Pancreas (tissue), 10 donors: ENCODE measurements around the gene PRIMA1. TPM values are rescaled to one million over a fixed set of nuclear protein-coding genes. Genes with fewer than 3 reads are reported as not detected.

Experiments used
- ATAC-seq, 4 donors: fragments of 200-7000 bp; cut with Tn5 transposase; one replicate each; pipeline versions ENCODE4 v1.8.0 to v1.9.1; 2020; ENCODE audit warnings: mild to moderate bottlenecking in 4 of 4, moderate library complexity in 4 of 4
- DNase-seq, 6 donors: peaks; one replicate each; pipeline ENCODE4 v3.0.0-alpha.2; 2020
- FAIRE-seq: peaks from 2 replicates; lab custom pipeline; 2012; peaks lifted over from hg19 to GRCh38; lab: Jason Lieb, UNC
- H3K27ac ChIP-seq, 4 donors: fragments of 200-600 bp; sonication (generic); 1 replicate in 3 of 4; 2 replicates in 1 of 4; pipeline versions ENCODE4 v1.5.0 to v1.8.0; 2020
- H3K27me3 ChIP-seq, 4 donors: fragments of 200-600 bp; one replicate each; pipeline ENCODE4 v1.8.0; 2021
- H3K36me3 ChIP-seq, 3 donors: fragments of 200-600 bp; sonication (generic) in 1 of 3; one replicate each; pipeline versions ENCODE4 v1.5.0 to v1.8.0; 2020 to 2021
- H3K4me1 ChIP-seq, 3 donors: fragments of 200-600 bp; one replicate each; pipeline ENCODE4 v1.8.0; 2021
- H3K4me3 ChIP-seq, 4 donors: fragments of 200-600 bp; sonication (generic) in 2 of 4; one replicate each; pipeline versions ENCODE4 v1.5.0 to v1.8.0; 2020 to 2021
- H3K9me3 ChIP-seq, 4 donors: fragments of 200-600 bp; one replicate each; pipeline ENCODE4 v1.8.0; 2021
- CTCF ChIP-seq, 4 donors: fragments of 200-600 bp; sonication (generic) in 3 of 4; IDR thresholded peaks; one replicate each; pipeline versions ENCODE4 v1.5.0 to v1.8.0; 2021; ENCODE audit warnings: antibody characterized with exemption in 4 of 4
- WGBS, 2 donors: extraction: QIAGEN DNeasy Blood & Tissue Kit; methylation state at CpG; one replicate each; pipeline ENCODE4 v1.1.7; 2013; 5-methylcytosine and 5-hydroxymethylcytosine counted together
- intact Hi-C, 3 donors: fragments of 100-400 bp; cut with DNase I; formaldehyde crosslinking; loops; one replicate each; pipeline versions ENCODE4 v1.11.1 to v1.14.2; 2022
- polyA plus RNA-seq, 2 donors: library from polyadenylated mRNA; stranded (reverse); fragments of 200-250 nt; gene quantifications; one replicate each; pipeline ENCODE4 v1.2.3, GENCODE V29; 2013
- total RNA-seq, 6 donors: library from RNA; stranded (reverse); fragmentation: NEBNext Ultra II Directional in 4 of 6; extraction: Animal tissue kit (Norgen Biotek cat#: 25700) in 4 of 6; gene quantifications; one replicate each; pipeline versions ENCODE4 v1.2.1 to v1.2.4, GENCODE V29; 2021 to 2023
- donor health status: healthy with polysubstance abuse.
- donor health status: DM: no; HTN: no; CAD: no; lungs with moderate emphysema.
- donor health status: DM: no; HTN: no; CAD: no.
- donor health status: control.
- donor health status: control.
- donor health status: Bipolar disorder and iron deficiency.
- donor health status: DM: yes; HTN: yes; CAD: no.
- donor health status: DM: no; HTN: no; CAD: no.
- donor health status: DM: no; HTN: no; CAD: no.
- donor health status: DM: yes; HTN: yes; CAD: no.

PRIMA1 gene
- total and polyA plus RNA-seq, 8 donors = 0.27 to 0.61 (median 0.33) TPM

GRCh38 chr14:93676416-93676958 is 111.8 kb downstream of the PRIMA1 start:
- Histone ChIP-seq H3K9me3 (no peaks in the 10 kb centered on the region), H3K4me3 (no peak overlapping the region), H3K4me1 (no peaks in the 10 kb centered on the region), H3K36me3 (no peaks in the 10 kb centered on the region), H3K27me3 (no peaks in the 10 kb centered on the region), H3K27ac (no peak overlapping the region)
- no peak for ATAC-seq
- no peak for DNase-seq
- 83 to 86% methylated on average over 2 of the region's 2 CpGs for WGBS, 2 donors
- FAIRE-seq = no peak
- no peak for TF ChIP-seq CTCF (IDR thresholded peaks at IDR 0.05)
- intact Hi-C loops = no loop called here

GRCh38 chr14:93675651-93676050 is 112.6 kb downstream of the PRIMA1 start:
- intact Hi-C loops = no loop called here
- no peaks in the 10 kb centered on the region for H3K4me1 ChIP-seq
- ATAC-seq (no peak), DNase-seq (no peak), FAIRE-seq (no peak)
- H3K9me3 ChIP-seq = no peaks in the 10 kb centered on the region
- no peak overlapping the region for H3K4me3 ChIP-seq
- TF ChIP-seq CTCF (IDR thresholded peaks at IDR 0.05) = no peak
- H3K27ac ChIP-seq = no peak overlapping the region
- H3K36me3 ChIP-seq = no peaks in the 10 kb centered on the region
- no peaks in the 10 kb centered on the region for H3K27me3 ChIP-seq

DNA sequence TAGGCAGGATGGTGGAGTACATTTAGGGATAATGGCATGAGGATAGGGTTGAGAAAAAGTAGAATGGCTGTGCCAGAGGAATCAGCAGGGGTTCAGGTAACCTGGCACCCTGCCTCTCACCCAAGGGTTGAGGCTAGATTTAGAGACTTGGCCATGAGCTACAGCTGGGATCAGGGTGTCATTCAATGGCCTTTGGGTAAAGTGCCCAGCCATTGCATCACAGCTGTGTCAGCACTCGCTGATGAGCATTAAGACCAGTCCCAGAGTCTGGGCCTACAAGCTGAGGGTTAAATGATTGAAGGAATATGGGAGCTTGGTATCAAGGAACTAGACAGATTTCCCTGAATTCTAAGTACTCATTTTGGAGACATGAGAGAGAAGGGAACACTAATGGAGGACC is 113.9 kb downstream of the PRIMA1 start:
- Histone ChIP-seq H3K9me3 (no peaks in the 10 kb centered on the region), H3K4me1 (no peaks in the 10 kb centered on the region)

GRCh38 chr14:93669632-93670031 is 118.7 kb downstream of the PRIMA1 start:
- Histone ChIP-seq H3K4me3 (no peak overlapping the region), H3K4me1 (no peaks in the 10 kb centered on the region), H3K27me3 (no peaks in the 10 kb centered on the region), H3K9me3 (peaks cover 0 to 9% (median 2%) of the 10 kb centered on the region in 4 donors), H3K36me3 (no peaks in the 10 kb centered on the region), H3K27ac (no peak overlapping the region)
- no peak for DNase-seq
- 76 to 89% methylated on average over 4 of the region's 4 CpGs for WGBS, 2 donors
- intact Hi-C loops = no loop called here
- ATAC-seq = no peak
- FAIRE-seq = no peak
- no peak for TF ChIP-seq CTCF (IDR thresholded peaks at IDR 0.05)

More for the DNA sequence above, 113.9 kb downstream of the PRIMA1 start:
- intact Hi-C loops = no loop called here
- 95 to 97% methylated on average over 1 of the region's 1 CpG for WGBS, 2 donors
- Histone ChIP-seq H3K36me3 (no peaks in the 10 kb centered on the region), H3K27ac (no peak overlapping the region), H3K4me3 (no peak overlapping the region), H3K27me3 (no peaks in the 10 kb centered on the region)
- no peak for TF ChIP-seq CTCF (IDR thresholded peaks at IDR 0.05)
- ATAC-seq (no peak), DNase-seq (no peak), FAIRE-seq (no peak)

Other genes starting within 250 kb of the PRIMA1 start
- gene FAM181A, start 138.9 kb upstream of the PRIMA1 start, total RNA-seq = not detected
- not detected for gene FAM181A, start 138.9 kb upstream of the PRIMA1 start, polyA plus RNA-seq
- gene ASB2, start 188.1 kb upstream of the PRIMA1 start, total RNA-seq = under 1 TPM; 0.09 to 0.53 (median 0.26) TPM
- 1 to 10 TPM; 1.3 to 1.4 TPM for gene ASB2, start 188.1 kb upstream of the PRIMA1 start, polyA plus RNA-seq
- not detected for gene CCDC197, start 208.8 kb upstream of the PRIMA1 start, total RNA-seq
- not detected for gene CCDC197, start 208.8 kb upstream of the PRIMA1 start, polyA plus RNA-seq
- gene OTUB2, start 237.9 kb upstream of the PRIMA1 start, total RNA-seq = 1 to 10 TPM in 2 of 6 donors, under 1 TPM in 4; 0.51 to 1.3 (median 0.87) TPM
- gene OTUB2, start 237.9 kb upstream of the PRIMA1 start, polyA plus RNA-seq = under 1 TPM; 0.30 to 0.31 TPM